H1 (cell line): ENCODE measurements around the gene MFAP4. TPM values are rescaled to one million over a fixed set of nuclear protein-coding genes. Genes with fewer than 3 reads are reported as not detected.

ENCODE experiments used
- CTCF ChIA-PET: fragments of 300-600 bp; sonication (Branson Sonifier 250); formaldehyde crosslinking; loops from one replicate; lab custom pipeline; 2021; ENCODE audit not compliant: partially characterized antibody; lab: Charles Lee
- POLR2A ChIA-PET: fragments of 300-600 bp; sonication (Branson Sonifier 250); formaldehyde crosslinking; loops from one replicate; lab custom pipeline; 2021; ENCODE audit warnings: inconsistent platforms; ENCODE audit not compliant: partially characterized antibody; lab: Charles Lee
- DNase-seq, 2 experiments: peaks; one replicate each; pipeline versions ENCODE4 v3.0.0 to v3.0.0-alpha.2; 2010 to 2022; ENCODE audit warnings: low spot score in 2 of 2, low read depth in 1 of 2, mixed read lengths in 1 of 2
- FAIRE-seq: peaks from 2 replicates; lab custom pipeline; 2011; peaks lifted over from hg19 to GRCh38; lab: Jason Lieb, UNC
- H2AFZ ChIP-seq: 2 replicates; pipeline ENCODE4 v1.8.1; 2012; ENCODE audit warnings: low read length, inconsistent platforms
- H2AK5ac ChIP-seq: 2 replicates; pipeline ENCODE4 v1.6.1; 2013; ENCODE audit warnings: low read depth, low read length
- H2BK120ac ChIP-seq: replicated peaks from 2 replicates; pipeline ENCODE3; 2013; ENCODE audit warnings: low read depth, low read length, inconsistent platforms
- H2BK12ac ChIP-seq: 2 replicates; pipeline ENCODE4 v1.6.1; 2013; ENCODE audit warnings: low read depth, low read length
- H2BK15ac ChIP-seq: 2 replicates; pipeline ENCODE4 v1.6.1; 2013; ENCODE audit warnings: low read length
- H2BK20ac ChIP-seq: 2 replicates; pipeline ENCODE4 v1.6.1; 2013; ENCODE audit warnings: low read length
- H2BK5ac ChIP-seq: 2 replicates; pipeline ENCODE4 v1.6.1; 2013; ENCODE audit warnings: low read depth, low read length
- H3K14ac ChIP-seq: 2 replicates; pipeline ENCODE4 v1.6.1; 2013; ENCODE audit warnings: inconsistent platforms; ENCODE audit not compliant: insufficient read length
- H3K18ac ChIP-seq: 2 replicates; pipeline ENCODE4 v1.6.1; 2013; ENCODE audit warnings: low read length; ENCODE audit errors: extremely low read depth
- H3K23ac ChIP-seq: 2 replicates; pipeline ENCODE4 v1.6.1; 2013; ENCODE audit warnings: inconsistent platforms; ENCODE audit not compliant: insufficient read length
- H3K23me2 ChIP-seq: 2 replicates; pipeline ENCODE4 v1.6.1; 2013; ENCODE audit warnings: low read depth, low read length
- H3K27ac ChIP-seq: 2 replicates; pipeline ENCODE4 v1.6.1; 2011; ENCODE audit warnings: low read depth, low read length, inconsistent platforms
- H3K27me3 ChIP-seq, 4 experiments: replicated peaks in 1 of 4; 1 replicate in 1 of 4; 2 replicates in 3 of 4; pipeline versions ENCODE4 v1.6.1 to v1.8.1; 2011 to 2013; ENCODE audit warnings: low read length in 3 of 4, mild to moderate bottlenecking in 3 of 4, inconsistent platforms in 2 of 4, mixed read lengths in 2 of 4, moderate library complexity in 1 of 4; ENCODE audit not compliant: control insufficient read depth in 3 of 4, insufficient read depth in 3 of 4; ENCODE audit errors: extremely low read depth in 1 of 4
- H3K36me3 ChIP-seq, 4 experiments: 2 replicates each; pipeline versions ENCODE4 v1.6.1 to v1.8.1; 2011 to 2013; ENCODE audit warnings: mild to moderate bottlenecking in 4 of 4, low read length in 3 of 4, moderate library complexity in 2 of 4, control low read depth in 1 of 4, inconsistent platforms in 1 of 4; ENCODE audit not compliant: insufficient read depth in 4 of 4, control insufficient read depth in 2 of 4
- H3K4ac ChIP-seq: replicated peaks from 2 replicates; pipeline ENCODE3; 2013; ENCODE audit warnings: low read length, low read depth, mixed read lengths, inconsistent platforms; ENCODE audit not compliant: insufficient read length
- H3K4me1 ChIP-seq, 4 experiments: replicated peaks in 1 of 4; 1 replicate in 1 of 4; 2 replicates in 3 of 4; pipeline versions ENCODE4 v1.6.1 to v1.8.1; 2011 to 2013; ENCODE audit warnings: low read length in 3 of 4, inconsistent platforms in 2 of 4, mixed read lengths in 1 of 4; ENCODE audit not compliant: insufficient read depth in 4 of 4, control insufficient read depth in 3 of 4
- H3K4me2 ChIP-seq, 2 experiments: 2 replicates each; pipeline versions ENCODE4 v1.6.1 to v1.8.1; 2011 to 2013; ENCODE audit warnings: low read depth in 2 of 2, low read length in 2 of 2, control low read depth in 1 of 2, inconsistent platforms in 1 of 2, mild to moderate bottlenecking in 1 of 2; ENCODE audit not compliant: insufficient read depth in 1 of 2
- H3K4me3 ChIP-seq, 4 experiments: fragments of 200-600, 300-600 bp in 1 of 4; sonication (generic), shearing (Covaris generic), sonication (Bioruptor Twin) in 1 of 4; 2 replicates each; pipeline versions ENCODE4 v1.5.1 to v1.8.1; 2011 to 2016; ENCODE audit warnings: low read length in 4 of 4, low read depth in 3 of 4, control low read depth in 2 of 4, inconsistent platforms in 2 of 4, mild to moderate bottlenecking in 2 of 4, mixed read lengths in 1 of 4, moderate library complexity in 1 of 4; ENCODE audit not compliant: insufficient read depth in 2 of 4; ENCODE audit errors: extremely low read depth in 1 of 4
- H3K56ac ChIP-seq: replicated peaks from 2 replicates; pipeline ENCODE3; 2013; ENCODE audit warnings: low read depth, mild to moderate bottlenecking, mixed read lengths, low read length, inconsistent platforms; ENCODE audit not compliant: insufficient read length
- H3K79me1 ChIP-seq: 2 replicates; pipeline ENCODE4 v1.6.1; 2013; ENCODE audit warnings: low read depth, low read length, control low read depth
- H3K79me2 ChIP-seq, 2 experiments: 2 replicates each; pipeline versions ENCODE4 v1.6.1 to v1.8.1; 2012 to 2013; ENCODE audit warnings: low read length in 2 of 2, mild to moderate bottlenecking in 2 of 2, inconsistent platforms in 1 of 2; ENCODE audit not compliant: insufficient read depth in 2 of 2, control insufficient read depth in 1 of 2
- H3K9ac ChIP-seq, 4 experiments: replicated peaks in 1 of 4; 1 replicate in 1 of 4; 2 replicates in 3 of 4; pipeline versions ENCODE4 v1.6.1 to v1.8.1; 2011 to 2013; ENCODE audit warnings: low read depth in 3 of 4, low read length in 3 of 4, control low read depth in 2 of 4, mild to moderate bottlenecking in 2 of 4, moderate library complexity in 2 of 4, inconsistent platforms in 1 of 4; ENCODE audit errors: extremely low read depth in 1 of 4
- H3K9me3 ChIP-seq, 2 experiments: 2 replicates each; pipeline versions ENCODE4 v1.6.1 to v1.8.1; 2012 to 2013; ENCODE audit warnings: mild to moderate bottlenecking in 2 of 2, moderate library complexity in 2 of 2, control low read depth in 1 of 2, inconsistent platforms in 1 of 2, low read depth in 1 of 2, low read length in 1 of 2, mixed read lengths in 1 of 2; ENCODE audit not compliant: insufficient read depth in 2 of 2
- H4K20me1 ChIP-seq, 2 experiments: replicated peaks in 1 of 2; 2 replicates each; pipeline versions ENCODE3 to v1.8.1; 2011 to 2013; ENCODE audit warnings: inconsistent platforms in 2 of 2, low read length in 2 of 2, mild to moderate bottlenecking in 1 of 2; ENCODE audit not compliant: insufficient read depth in 2 of 2, control insufficient read depth in 1 of 2
- H4K5ac ChIP-seq: 2 replicates; pipeline ENCODE4 v1.6.1; 2013; ENCODE audit warnings: low read length, low read depth, mixed read lengths, inconsistent platforms; ENCODE audit not compliant: insufficient read length
- H4K8ac ChIP-seq: 2 replicates; pipeline ENCODE4 v1.8.0; 2013; ENCODE audit warnings: mild to moderate bottlenecking, moderate library complexity, low read length, inconsistent platforms; ENCODE audit not compliant: insufficient read depth; ENCODE audit errors: extremely low read depth
- H4K91ac ChIP-seq: replicated peaks from 2 replicates; pipeline ENCODE3; 2013; ENCODE audit warnings: low read length, mixed read lengths, inconsistent platforms; ENCODE audit not compliant: insufficient read length
- CREB1 ChIP-seq: IDR thresholded peaks from 2 replicates; pipeline ENCODE4 v1.6.1; 2012; ENCODE audit warnings: inconsistent platforms
- CTCF ChIP-seq, 3 experiments: IDR thresholded peaks; 1 replicate in 2 of 3; 2 replicates in 1 of 3; pipeline versions ENCODE4 v1.5.1 to v1.6.1; 2011; ENCODE audit warnings: low read length in 3 of 3, mild to moderate bottlenecking in 3 of 3, inconsistent platforms in 2 of 3, low read depth in 1 of 3, moderate library complexity in 1 of 3; ENCODE audit not compliant: insufficient read depth in 1 of 3; ENCODE audit errors: control extremely low read depth in 1 of 3
- SIN3A ChIP-seq, 2 experiments: IDR thresholded peaks in 1 of 2; conservative IDR thresholded peaks in 1 of 2; 2 replicates each; pipeline ENCODE4 v1.6.1; 2011 to 2012; ENCODE audit warnings: low read length in 2 of 2, improper control_type of control experiment in 1 of 2, low read depth in 1 of 2, mild to moderate bottlenecking in 1 of 2
- WGBS, 2 experiments: shearing (Covaris generic) in 1 of 2; methylation state at CpG; one replicate each; pipeline versions ENCODE4 v1.1.6 to v1.1.7; 2013 to 2015; ENCODE audit warnings: low lambda C conversion rate in 2 of 2, mixed read lengths in 2 of 2, inconsistent platforms in 1 of 2, low coverage in 1 of 2, missing lambda C conversion rate in 1 of 2; ENCODE audit not compliant: insufficient replicate concordance in 2 of 2, insufficient coverage in 1 of 2, insufficient read length in 1 of 2; ENCODE audit errors: extremely low coverage in 1 of 2, missing lambda C conversion rate in 1 of 2; 5-methylcytosine and 5-hydroxymethylcytosine counted together
- polyA plus RNA-seq, 7 experiments: library from polyadenylated mRNA; depleted of rRNA in 3 of 7; stranded (reverse) in 5 of 7; unstranded in 2 of 7; fragments of >200 nt in 5 of 7; fragments of 200-250 nt in 2 of 7; gene quantifications; 1 replicate in 5 of 7; 2 replicates in 1 of 7; 4 replicates in 1 of 7; pipeline versions ENCODE4 v1.2.1 to v1.2.3, GENCODE V29; 2011 to 2013; ENCODE audit warnings: missing spikeins in 2 of 7, mixed read lengths in 2 of 7
- total RNA-seq: library from RNA; stranded (reverse); fragmentation: NEBNext Ultra II Directional; extraction: Animal tissue kit (Norgen Biotek cat#: 25700); gene quantifications from 2 replicates; pipeline ENCODE4 v1.2.1, GENCODE V29; 2021

Gene MFAP4
- total and polyA plus RNA-seq, 2 of the 8 experiments (the other 6 are each of a cell fraction or from before 2014, with no cell fraction given) = 3.1 to 3.6 TPM

GRCh38 chr17:19401321-19402010 is 14.5 kb upstream of the MFAP4 start:
- H4K20me1 ChIP-seq = peaks cover 0 to 1% of the 10 kb centered on the region in 2 experiments
- no peak overlapping the region for H3K23ac ChIP-seq
- peak overlapping the region; percentile 25 for H4K91ac ChIP-seq
- ChIA-PET POLR2A (interaction anchor here (1.1 to 1.7 kb wide), 3 partner anchors 9 to 32 kb away, joined by 3 to 5 read pairs (median 4); partner anchors contain the start of gene RNF112), CTCF (interaction anchor here (0.8 to 2.2 kb wide), 4 partner anchors 11 to 360 kb away, joined by 3 to 6 read pairs (median 5); partner anchors contain the start of gene B9D1)
- H3K23me2 ChIP-seq = peaks cover 4% of the 10 kb centered on the region; the same call in 1 of the 2 replicates
- 89% methylated on average over 8 of the region's 8 CpGs; no CpG with 5 or more reads in 1 of the 2 experiments for WGBS, 2 experiments
- FAIRE-seq = no peak
- TF ChIP-seq SIN3A (conservative IDR thresholded peaks at IDR 0.05 in 1 of 2, IDR thresholded peaks at IDR 0.05 in 1 of 2; ENCODE audit: low read depth in 1 of 2, low read length in 2 of 2) (no peak), CTCF (IDR thresholded peaks at IDR 0.05; ENCODE audit: control extremely low read depth in 1 of 3, insufficient read depth in 1 of 3, low read depth in 1 of 3, low read length in 3 of 3) (no peak), CREB1 (no peak)
- no peak overlapping the region for H3K18ac ChIP-seq
- H3K79me1 ChIP-seq = no peaks in the 10 kb centered on the region
- H3K27me3 ChIP-seq = no peaks in the 10 kb centered on the region
- no peak overlapping the region for H3K56ac ChIP-seq
- no peak overlapping the region for H2AFZ ChIP-seq
- no peak overlapping the region for H2BK15ac ChIP-seq
- no peaks in the 10 kb centered on the region for H3K79me2 ChIP-seq
- no peak overlapping the region for H3K4me3 ChIP-seq
- H2BK5ac ChIP-seq = no peak overlapping the region
- H3K4ac ChIP-seq = peak overlapping the region; percentile 53
- peaks cover 2 to 9% (median 5%) of the 10 kb centered on the region in 4 experiments; a peak in 6 of 7 replicates for H3K4me1 ChIP-seq
- H3K36me3 ChIP-seq = no peaks in the 10 kb centered on the region
- no peak for DNase-seq
- H2BK12ac ChIP-seq = no peak overlapping the region
- peak overlapping the region; percentile 38 for H2BK120ac ChIP-seq
- no peak overlapping the region for H3K9ac ChIP-seq
- 0 out of 2 replicates have a peak overlapping the region, but pooled peaks have one; percentile 24 for H2AK5ac ChIP-seq
- H4K8ac ChIP-seq = no peak overlapping the region
- no peak overlapping the region for H3K27ac ChIP-seq
- H2BK20ac ChIP-seq = no peak overlapping the region
- no peaks in the 10 kb centered on the region for H3K9me3 ChIP-seq
- no peak overlapping the region for H3K14ac ChIP-seq
- H3K4me2 ChIP-seq = no peak overlapping the region
- H4K5ac ChIP-seq = no peak overlapping the region
